Mammary epithelial cell (primary cell): Measurements from ENCODE around the gene ACAP3.
A peak's percentile ranks its signal among the peaks of the same experiment; 100 is the strongest.

Source experiments
- EZH2 ChIP-seq: IDR thresholded peaks from 2 replicates; pipeline ENCODE4 v1.6.1; 2012; ENCODE audit warnings: low read length, inconsistent platforms, borderline replicate concordance
- TF ChIP-seq, protein P1 (sequence below), 2 donors: IDR thresholded peaks in 1 of 2; conservative IDR thresholded peaks in 1 of 2; 2 replicates each; pipeline ENCODE4 v1.5.1; 2011 to 2012; ENCODE audit warnings: inconsistent platforms in 2 of 2, low read length in 2 of 2, mild to moderate bottlenecking in 2 of 2, control low read depth in 1 of 2, low read depth in 1 of 2; ENCODE audit not compliant: insufficient read depth in 1 of 2; ENCODE audit errors: extremely low read depth in 1 of 2

DNA sequence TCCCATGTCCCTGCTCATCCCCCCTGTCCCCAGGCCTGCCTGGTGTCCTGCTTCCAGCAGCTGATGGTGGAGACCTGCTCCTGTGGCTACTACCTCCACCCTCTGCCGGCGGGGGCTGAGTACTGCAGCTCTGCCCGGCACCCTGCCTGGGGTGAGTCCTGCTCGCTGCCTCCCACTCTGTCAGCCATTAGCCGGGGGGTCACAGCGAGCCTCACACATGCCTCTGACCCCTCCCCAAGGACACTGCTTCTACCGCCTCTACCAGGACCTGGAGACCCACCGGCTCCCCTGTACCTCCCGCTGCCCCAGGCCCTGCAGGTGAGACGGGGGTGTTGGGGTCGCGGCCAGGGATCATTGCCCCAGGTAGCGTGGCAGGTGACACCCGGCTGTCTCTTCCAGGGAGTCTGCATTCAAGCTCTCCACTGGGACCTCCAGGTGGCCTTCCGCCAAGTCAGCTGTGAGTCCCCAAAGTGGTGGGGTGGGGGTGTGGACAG is 17.4 kb downstream of the ACAP3 start:
- no peak for TF ChIP-seq EZH2
- TF ChIP-seq, protein P1, sequence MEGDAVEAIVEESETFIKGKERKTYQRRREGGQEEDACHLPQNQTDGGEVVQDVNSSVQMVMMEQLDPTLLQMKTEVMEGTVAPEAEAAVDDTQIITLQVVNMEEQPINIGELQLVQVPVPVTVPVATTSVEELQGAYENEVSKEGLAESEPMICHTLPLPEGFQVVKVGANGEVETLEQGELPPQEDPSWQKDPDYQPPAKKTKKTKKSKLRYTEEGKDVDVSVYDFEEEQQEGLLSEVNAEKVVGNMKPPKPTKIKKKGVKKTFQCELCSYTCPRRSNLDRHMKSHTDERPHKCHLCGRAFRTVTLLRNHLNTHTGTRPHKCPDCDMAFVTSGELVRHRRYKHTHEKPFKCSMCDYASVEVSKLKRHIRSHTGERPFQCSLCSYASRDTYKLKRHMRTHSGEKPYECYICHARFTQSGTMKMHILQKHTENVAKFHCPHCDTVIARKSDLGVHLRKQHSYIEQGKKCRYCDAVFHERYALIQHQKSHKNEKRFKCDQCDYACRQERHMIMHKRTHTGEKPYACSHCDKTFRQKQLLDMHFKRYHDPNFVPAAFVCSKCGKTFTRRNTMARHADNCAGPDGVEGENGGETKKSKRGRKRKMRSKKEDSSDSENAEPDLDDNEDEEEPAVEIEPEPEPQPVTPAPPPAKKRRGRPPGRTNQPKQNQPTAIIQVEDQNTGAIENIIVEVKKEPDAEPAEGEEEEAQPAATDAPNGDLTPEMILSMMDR (conservative IDR thresholded peaks at IDR 0.05 in 1 of 2, IDR thresholded peaks at IDR 0.05 in 1 of 2; ENCODE audit: extremely low read depth in 1 of 2, insufficient read depth in 1 of 2, low read depth in 1 of 2, low read length in 2 of 2) = peak; percentile 60 to 83
